HCT116 (cell line): ENCODE measurements around the gene MUS81.

ENCODE experiments used
- POLR2AphosphoS5 ChIP-seq: IDR thresholded peaks from 2 replicates; pipeline ENCODE4 v1.6.1; 2011; ENCODE audit warnings: mild to moderate bottlenecking, low read depth, low read length, moderate library complexity
- REST ChIP-seq: IDR thresholded peaks from 2 replicates; pipeline ENCODE4 v1.6.1; 2012; ENCODE audit warnings: low read depth

- TF ChIP-seq POLR2AphosphoS5 (no peak), REST (no peak)
These were observed 39.3 kb downstream of the MUS81 start for GRCh38 chr11:65899356-65900124.
